GM03348 (cell line): Measurements from ENCODE around the gene ETNPPL.

Experiments
- DNase-seq: peaks from one replicate; pipeline ENCODE4 v3.0.0; 2012; ENCODE audit warnings: low spot score

The ETNPPL gene

DNA sequence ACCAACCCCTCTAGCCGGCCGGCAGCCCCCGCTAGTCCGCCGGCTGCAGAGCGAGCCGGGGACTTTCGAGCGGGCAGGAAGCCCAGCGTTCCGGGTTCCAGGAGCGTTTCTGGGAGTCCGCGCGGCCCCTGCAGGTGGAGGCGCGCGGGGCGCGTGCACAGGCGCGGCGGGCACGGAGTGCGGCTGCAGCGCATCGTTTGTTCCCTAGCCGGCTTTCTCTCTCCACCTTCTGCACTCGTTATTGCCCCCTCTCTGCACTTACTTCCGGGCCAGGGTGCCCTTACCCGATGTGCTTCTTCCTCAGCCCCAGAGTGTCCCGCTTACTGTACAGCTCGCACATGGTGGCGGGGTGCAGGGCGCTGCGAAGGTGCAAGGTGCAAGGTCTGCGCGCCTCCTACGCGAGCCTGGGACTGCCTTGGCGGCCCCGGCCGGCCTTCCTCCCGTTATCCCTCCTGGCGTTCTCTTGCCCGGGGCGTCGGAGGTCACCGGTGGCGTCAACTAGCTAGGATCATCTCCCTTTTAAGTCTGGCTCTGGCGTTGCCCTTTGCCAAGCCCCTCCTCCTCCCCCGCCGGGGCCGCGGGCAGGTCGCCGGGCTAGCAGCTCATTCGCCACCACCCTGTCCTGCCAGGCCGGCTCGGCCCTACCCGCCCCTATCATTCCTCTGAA lies at the start of gene ETNPPL:
Gene ETNPPL, minus strand, starts transcription at position 495 of the 667 bp plus-strand sequence. Its CDS starts 155 bp downstream, at position 340.
- peak; percentile 43 for DNase-seq

DNA sequence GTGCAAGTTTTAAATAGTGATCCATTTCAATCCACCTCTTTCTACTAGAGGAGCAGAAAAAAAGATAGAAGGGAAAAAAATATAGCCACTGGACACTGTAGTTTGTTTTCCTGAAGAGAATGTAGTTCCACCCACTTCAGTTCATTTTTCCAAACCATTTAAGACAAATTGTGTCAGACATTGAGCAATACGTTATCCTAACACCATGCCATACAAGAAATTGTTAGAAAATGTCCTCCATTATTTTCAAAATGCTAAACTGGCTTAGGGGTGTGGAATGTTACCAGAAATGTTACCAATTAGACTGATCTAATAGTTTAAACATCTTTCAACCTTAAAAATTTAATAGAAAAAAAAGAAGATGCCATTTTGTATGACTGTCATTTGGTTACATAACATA lies 48.6 kb upstream of the ETNPPL start:
- DNase-seq = no peak

DNA sequence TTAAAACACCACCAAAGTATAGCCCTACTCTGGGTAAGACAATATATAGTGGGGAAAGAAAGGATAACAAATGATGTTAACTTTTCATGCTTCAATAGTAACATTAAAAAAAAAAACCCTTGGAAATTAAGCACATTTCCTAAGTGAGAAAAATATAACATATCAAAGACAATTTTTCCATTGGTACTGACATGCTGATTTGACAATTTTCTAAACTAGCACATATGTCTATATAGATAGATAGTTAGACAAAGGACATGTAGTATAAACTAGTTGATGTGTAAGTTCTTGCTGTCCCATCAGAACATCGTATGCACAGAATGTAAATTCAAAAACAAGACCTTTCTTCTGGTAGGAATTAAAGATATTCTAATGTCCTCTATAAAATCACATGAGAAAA lies 47.2 kb upstream of the ETNPPL start:
- DNase-seq = no peak

DNA sequence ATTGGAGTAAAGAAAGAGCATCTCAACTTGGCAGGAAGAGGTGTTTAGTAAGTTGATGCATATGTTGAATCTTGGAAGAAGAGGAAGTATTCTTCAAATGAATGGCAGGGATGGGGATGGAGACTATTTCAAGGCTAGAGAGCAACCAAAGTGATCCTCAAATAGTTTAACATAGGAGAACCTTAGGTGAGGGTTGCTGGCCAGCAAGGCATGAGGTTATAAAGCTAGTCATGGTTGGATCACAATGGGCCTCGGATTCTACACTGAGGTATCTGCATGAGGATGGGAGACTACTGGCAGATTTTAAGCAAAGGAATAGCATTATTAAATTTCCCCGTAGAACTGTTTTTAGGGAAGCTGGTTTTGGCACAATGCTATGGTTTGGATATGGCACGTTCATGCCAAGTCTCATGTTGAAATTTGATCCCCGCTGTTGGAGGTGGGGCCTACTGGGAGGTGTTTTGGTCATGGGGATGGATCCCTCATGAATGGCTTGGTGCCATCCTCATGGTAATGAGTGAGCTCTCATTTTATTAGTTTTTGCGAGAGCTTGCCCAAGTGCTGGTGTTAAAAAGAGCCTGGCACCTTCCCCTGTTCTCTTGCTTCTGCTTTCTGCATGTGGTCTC lies 41.9 kb upstream of the ETNPPL start:
- DNase-seq = no peak

DNA sequence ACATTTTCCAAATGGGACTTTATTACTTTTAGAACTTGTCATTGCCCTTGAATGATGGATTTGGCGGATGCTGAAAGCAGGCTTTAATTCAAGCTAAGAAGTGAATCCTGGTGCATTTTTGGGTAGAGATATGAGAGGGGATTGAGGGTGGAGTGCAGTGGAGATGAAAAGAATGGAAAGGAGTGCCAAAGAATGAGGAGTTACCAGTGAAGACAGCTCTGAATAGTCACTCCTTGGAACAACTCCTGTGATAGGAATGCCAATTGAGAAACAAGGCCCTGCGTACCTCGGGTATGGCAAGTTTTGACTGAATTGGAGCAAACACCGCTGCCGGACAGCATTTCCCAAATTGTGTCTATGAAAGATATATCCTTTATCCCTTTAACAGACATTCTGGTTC lies 36.5 kb upstream of the ETNPPL start:
- DNase-seq = no peak

DNA sequence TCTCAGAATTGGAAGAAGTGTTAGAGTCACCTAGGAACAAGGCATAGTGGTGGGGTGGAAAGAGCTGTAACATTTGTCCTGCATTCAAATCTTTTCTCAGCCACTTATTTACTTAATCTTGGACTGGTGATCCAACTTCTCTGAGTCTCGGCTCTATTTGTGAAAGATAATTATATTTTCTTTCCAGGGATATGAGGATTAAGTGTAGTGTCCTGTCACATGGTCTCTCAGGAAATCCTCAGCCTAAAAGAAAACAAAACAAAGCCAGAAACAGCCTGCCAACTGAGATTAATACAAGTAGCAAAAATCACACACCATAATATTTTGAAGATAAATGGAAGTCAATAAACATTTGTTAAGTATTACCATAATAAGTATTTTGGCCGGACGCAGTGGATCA lies 33.3 kb upstream of the ETNPPL start:
- DNase-seq = no peak

DNA sequence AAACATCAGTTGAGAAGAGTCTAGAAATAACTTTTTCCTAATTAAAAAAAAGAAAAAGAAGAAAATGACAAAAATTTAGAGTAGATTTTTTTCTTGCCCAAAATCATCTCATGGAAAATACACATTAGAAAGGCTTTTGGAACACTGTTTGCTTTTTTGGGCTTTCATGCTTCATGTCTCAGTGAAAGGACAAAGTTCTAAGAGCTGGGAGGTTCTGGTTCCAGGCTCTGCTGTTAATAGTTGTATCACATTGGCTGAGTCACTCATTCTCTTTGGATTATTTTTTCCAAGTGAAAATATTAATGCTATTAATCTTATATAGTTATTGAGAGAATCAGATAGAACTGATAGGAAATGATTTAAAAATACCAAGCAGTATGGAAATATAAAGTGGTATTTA lies 32.9 kb upstream of the ETNPPL start:
- DNase-seq = no peak

DNA sequence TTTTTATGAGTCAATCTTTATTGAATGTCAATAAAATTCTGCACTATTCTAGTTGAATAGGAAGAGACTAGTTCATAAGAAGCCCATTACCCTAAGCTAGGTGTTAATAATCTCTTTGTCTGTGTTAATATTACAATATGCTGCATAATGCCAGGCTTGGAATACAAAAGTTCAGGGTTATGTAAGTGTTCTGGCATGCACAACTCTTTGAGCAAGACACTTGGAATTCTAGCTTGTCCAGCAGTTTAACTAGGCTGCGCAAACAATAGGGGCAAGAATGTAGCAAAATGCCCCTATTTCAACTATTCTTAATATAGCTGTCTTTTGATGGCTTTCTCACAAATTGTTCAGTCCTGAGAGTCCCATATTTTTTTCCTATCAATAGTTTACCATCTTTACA lies 31.3 kb upstream of the ETNPPL start:
- peak; percentile 47 for DNase-seq

DNA sequence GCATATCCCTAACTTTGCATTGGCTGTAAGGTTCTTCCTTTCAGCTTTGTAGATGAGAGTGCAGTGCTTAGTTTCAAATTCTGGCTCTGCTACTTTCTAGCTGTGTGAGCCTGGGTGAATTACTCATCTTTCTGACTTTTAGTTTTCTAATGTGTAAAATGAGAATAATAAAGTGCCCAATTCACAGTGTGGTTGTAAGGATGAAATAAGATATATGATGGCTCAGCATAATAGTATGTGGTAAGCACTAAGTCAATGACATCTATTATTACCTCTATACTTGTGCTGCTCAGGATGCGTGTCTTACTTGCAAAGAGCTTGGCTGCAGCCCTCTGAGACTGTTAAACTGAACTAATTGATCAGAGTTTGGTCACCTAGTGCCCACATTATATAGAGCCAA lies 30.6 kb upstream of the ETNPPL start:
- no peak for DNase-seq

DNA sequence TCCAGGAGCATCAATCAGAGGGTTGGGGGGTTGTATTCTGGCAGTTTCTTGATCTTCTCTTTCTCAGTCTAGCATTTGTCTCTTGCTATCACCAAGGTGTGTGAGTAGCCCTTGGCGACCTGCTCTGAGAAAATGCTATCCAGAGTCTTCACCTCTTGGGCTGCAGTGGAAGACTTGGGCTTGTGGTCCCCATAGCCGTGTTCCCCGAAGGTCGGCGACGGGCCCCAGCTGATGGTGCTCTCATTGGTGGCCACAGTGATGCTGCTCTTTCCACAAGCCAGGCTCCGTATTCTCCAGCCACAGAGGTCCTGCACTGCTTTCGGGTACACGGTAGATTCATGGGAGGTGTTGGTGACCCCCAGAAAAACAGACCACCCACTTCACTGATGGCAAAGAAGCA lies 25.9 kb upstream of the ETNPPL start:
- no peak for DNase-seq

DNA sequence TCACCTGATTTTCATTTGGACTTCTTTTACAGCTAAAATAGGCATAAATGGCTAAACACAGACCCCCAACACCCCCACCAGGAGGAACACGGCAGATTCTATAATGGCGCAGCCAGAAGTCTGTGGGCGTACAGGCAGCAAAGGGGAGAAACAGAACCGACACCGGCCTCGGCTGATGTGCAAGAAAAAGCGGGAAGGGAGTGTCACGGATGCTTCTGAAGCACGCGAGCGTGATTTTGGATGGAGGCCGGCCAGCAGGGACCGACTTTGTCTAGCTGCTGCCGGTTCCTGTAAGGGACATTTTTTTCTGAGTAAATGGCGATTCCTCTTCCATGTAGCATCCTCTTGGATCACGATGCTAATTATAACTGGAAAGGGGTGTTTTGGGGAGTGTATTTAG lies 24.9 kb upstream of the ETNPPL start:
- no peak for DNase-seq

DNA sequence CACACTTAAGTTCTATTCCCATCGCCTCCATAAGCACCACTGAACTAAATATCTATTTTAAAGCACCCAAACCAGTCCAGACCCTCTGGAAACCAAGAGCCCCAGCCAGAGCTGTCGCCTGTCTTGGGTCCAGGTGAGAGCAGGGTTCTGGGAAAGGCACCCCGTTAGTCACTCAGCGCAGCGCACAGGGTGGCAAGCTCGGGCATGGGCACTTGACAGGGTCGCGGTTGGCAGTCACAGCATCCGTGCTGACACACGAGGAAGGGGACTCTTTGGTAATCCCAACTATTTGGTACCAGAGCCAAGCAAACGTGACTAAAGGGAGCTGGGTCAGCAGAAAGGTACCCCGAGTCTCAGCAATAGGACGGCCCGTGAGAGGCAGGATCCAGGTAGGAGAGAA lies 24.3 kb upstream of the ETNPPL start:
- DNase-seq = no peak

DNA sequence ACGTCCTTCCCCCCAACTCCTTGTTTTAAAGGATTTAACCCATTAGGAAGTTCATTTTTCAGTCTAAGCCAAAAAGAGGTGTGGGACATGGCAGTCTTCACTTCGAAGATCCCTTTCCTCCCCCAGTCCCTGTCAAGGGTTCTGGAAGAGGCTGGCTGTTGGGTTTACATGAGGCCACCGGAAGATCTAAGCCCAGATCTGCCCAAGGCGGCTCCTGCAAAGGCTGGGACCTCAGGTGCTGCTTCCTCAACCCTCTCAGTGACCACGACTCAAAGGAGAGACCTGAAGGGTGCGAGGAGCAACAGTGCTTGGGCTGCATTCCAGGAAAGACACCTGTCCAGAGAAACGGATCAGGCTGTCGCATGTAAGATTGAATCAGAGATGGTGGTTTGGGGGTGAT lies 23.5 kb upstream of the ETNPPL start:
- DNase-seq = no peak

DNA sequence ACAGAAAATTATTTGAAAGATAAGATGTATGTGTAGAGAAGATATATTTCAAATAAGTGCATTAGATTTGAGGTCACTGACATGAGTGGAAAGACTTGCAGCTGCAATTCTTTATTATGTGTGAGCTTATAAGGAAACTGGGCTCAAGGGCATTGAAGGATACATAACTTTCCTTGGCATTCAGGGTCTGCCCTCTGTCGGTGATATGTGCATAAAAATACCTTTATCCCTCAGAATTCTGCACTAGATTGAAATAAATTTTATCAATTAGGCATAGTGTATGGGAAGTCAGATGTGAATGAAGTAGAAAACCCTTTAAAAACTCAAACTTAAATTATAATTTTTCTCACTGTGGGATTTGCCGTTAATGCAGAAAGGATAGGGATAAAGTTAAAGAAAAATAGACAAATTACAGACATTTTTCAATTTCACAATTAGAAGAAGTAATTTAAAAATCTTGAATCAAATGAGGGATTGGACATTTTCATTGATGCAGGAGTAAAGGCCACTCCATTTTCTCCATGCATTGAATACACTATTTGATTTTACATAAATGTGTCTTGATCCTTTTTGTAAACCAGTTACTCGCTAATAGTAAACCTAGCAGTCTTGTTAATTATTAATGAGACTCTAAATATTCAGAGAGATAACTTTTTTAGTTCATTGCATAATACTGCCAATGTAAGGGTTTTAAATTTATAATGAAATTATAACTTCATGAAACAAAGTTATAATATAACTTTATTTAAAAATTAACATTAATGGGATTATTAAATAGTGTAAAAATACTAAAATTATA lies 21.0 kb upstream of the ETNPPL start:
- peak; percentile 20 for DNase-seq

DNA sequence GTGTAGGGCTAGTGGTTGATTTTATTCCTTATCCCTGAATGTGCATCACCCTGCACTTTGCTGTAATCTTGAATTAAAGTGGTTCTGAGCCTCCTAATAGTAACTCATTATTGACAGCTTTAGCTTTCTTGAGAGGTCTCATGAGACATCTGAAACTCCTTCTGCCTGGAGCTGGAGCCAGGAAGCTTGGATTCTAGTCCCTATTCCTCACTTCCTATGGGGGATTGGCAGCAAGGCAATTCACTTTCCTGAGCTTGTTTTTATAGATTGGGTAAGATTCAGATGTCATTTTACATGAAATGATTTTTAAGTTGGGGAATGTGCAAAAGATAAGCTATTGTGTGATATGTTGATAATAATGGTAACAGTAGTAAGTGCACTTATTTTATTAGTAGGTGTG lies 17.1 kb upstream of the ETNPPL start:
- no peak for DNase-seq

DNA sequence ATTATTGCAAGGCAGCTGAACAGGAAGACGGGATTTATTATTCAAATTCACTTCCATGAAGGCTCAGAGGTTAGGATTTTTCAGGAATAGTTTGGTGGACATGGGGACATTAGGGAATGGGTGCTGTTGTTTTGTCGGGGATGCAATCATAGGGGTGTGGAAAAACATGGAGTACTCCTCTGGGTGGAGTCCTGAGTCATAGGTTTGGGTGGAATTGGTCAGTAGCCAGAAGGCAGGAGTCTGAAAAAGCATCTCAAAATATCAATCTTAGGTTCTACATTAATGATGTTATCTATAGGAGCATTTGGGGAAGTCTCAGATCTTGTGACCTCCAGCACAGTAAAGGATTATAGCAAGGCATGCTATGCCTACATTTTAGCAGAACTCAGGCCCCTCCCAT lies 14.5 kb upstream of the ETNPPL start:
- DNase-seq = no peak

DNA sequence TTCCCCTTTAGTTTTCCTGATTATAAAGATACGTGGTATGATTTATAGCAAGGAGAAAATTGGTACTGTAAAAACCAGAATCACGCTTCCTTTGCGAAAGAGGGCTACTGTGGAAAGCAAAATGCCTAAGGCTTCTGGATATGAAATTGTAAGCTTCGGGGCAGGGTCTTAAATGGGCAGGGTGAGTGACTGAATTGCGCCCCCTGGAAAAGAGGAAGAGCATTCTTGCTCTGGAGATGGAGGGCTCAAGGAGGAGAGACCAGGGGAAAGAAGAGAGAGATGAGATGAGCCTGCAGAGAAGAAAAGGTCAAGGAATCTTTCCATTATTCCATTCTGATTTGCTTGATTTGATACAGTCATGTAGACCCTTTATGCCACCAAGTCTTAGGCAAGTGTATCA lies 13.1 kb upstream of the ETNPPL start:
- DNase-seq = no peak

DNA sequence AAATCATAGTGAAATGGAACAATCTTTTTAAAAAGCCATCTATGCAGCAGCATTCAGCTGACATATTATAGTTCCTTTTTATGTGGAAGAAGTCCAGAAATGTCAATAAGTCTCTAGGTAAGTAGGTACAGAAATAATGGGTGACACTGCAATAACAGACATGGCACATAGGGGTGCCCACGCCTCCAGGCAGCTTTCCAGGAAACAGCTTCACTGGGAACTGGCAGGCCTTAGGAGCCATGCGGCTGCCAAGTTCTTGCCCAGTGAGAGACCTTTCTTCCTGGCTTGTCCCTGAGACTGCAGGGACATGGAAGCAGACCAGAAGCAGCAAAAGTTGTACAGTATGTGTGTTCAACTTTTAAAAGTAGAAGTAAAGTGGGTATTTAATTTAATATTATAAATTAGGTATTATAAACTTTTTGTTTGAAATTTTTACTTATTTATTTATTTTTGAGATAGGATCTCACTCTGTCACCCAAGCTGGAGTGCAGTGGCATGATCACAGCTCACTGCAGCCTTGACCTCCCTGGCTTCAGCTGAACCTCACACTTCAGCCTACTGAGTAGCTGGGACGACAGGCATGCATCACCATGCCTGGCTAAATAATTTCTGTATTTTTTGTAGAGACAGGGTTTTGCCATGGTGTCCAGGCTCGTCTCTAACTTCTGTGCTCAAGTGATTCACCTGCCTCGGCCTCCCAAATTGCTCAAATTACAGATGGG lies 12.1 kb upstream of the ETNPPL start:
- DNase-seq = no peak

DNA sequence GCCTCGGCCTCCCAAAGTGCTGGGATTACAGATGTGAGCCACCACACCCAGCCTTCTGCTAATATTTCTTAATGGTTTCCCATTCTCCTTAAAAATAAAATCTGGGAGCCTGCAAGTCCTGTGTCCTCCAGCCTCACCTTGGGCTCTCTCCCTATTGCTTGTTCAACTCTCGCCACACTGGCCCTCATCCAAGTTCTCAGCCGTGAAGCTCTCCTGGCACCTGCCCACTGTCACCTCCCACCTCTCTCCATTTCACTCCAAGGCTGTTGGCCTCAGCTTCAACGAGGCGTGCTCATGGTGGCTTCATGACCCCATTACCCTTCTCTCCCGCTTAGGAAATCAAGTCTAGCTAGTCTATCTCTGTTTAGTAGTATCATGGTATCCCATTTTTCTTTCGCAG lies 9.5 kb upstream of the ETNPPL start:
- DNase-seq = no peak

DNA sequence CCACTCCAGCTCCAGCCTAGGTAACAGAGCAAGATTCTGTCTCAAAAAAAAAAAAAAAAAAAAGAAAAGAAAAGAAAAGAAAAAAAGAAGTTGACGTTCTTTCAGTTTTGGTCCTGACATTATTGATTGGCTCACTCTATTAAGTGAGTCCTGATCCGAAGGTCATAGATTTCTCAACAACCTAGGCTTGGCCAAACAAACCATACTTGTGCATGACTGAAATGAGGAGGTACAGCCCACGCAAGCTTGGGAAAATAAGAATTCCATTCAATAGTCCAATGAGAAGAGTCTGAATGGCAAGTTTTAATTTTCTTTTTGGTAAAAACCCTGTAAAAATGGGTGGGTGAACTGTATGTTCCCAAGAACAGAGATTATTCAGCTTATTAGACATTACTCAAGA lies 3.2 kb upstream of the ETNPPL start:
- DNase-seq = no peak

DNA sequence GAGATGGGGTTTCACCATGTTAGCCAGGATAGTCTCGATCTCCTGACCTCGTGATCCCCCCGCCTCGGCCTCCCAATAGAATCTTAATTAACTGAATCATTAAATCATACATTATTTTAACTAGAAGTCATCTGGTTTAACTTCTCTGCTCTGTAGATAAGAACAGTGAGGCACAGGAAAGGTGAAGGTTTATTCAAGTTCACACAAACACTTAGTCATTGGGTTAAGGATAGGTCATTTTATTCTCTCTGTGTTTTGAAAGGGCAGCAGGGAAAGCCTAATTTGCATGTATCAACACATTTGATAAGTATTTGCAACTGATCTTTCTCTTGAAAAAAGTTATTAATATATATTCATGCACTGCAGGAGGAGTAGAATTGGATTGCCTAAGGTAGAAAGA lies 1.1 kb upstream of the ETNPPL start:
- no peak for DNase-seq

DNA sequence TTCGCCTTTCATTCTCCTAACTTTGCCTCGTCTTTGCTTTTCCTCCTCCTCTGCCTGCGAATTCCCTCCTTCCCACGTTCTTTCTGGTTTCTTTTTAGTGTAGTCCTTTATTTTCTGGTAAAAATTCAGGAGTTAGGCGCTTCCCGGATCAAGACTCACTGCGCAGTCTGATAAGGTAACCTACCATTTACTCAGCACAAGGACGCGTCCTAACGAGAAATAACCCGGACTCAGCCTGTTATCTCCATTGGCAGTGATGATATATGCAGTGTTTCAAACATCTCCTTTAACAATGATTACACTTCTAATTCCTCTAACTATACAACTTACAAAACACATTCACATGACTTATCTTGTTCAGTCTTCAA lies 357 bp upstream of the ETNPPL start:
- DNase-seq = no peak

DNA sequence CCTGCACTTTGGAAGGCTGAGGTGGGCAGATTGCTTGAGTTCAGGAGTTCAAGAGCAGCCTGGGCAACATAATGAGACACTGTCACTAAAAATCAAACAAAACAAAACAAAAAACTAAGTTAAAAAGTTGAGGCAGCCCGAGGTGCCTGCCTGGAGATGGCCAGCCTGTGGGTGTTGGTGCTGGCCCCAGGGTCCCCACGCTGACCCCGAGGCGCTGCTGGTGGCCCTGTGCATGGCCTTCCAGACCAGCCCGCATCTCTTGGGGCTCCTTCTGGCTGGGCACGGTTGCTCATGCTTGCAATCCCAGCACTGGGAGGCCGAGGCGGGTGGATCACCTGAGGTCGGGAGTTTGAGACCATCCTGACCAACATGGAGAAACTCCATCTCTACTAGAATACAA lies 4.4 kb downstream of the ETNPPL start:
- no peak for DNase-seq
